VCaP (cell line): ENCODE measurements around the gene RPS6KA2.
"Not testable (repeated sequence)": the region's sequence is repeated elsewhere in the genome, so short reads cannot be mapped to it uniquely, and the experiment has no call there.

ENCODE experiments used
- H3K27ac ChIP-seq: fragments of 450-650 bp; 2 replicates; pipeline ENCODE4 v1.5.1; 2017
- CTCF ChIP-seq: fragments of 450-650 bp; conservative IDR thresholded peaks from 2 replicates; pipeline ENCODE4 v1.5.1; 2017; ENCODE audit warnings: mild to moderate bottlenecking, moderate library complexity

Gene RPS6KA2

GRCh38 chr6:166400649-166401250 is 226.3 kb downstream of the RPS6KA2 start:
- peak; percentile 87 for TF ChIP-seq CTCF
- H3K27ac ChIP-seq, result not testable (repeated sequence)

- TF ChIP-seq CTCF, result no peak
- H3K27ac ChIP-seq, result no peak overlapping the region
Measured at GRCh38 chr6:166400181-166400580, 226.9 kb downstream of the RPS6KA2 start.

- no peak overlapping the region for H3K27ac ChIP-seq
- no peak for TF ChIP-seq CTCF
Measured at GRCh38 chr6:166398348-166398747, 228.7 kb downstream of the RPS6KA2 start.

- H3K27ac ChIP-seq, result no peak overlapping the region
- TF ChIP-seq CTCF, result no peak
Measured at GRCh38 chr6:166397849-166398248, 229.2 kb downstream of the RPS6KA2 start.

GRCh38 chr6:166395778-166396177 is 231.3 kb downstream of the RPS6KA2 start:
- no peak for TF ChIP-seq CTCF
- H3K27ac ChIP-seq, result no peak overlapping the region

GRCh38 chr6:166395351-166395750 is 231.7 kb downstream of the RPS6KA2 start:
- no peak overlapping the region for H3K27ac ChIP-seq
- no peak for TF ChIP-seq CTCF

- H3K27ac ChIP-seq, result no peak overlapping the region
- TF ChIP-seq CTCF, result no peak
Measured at GRCh38 chr6:166394036-166394892, 232.8 kb downstream of the RPS6KA2 start.
